GM06990 (cell line): Measurements from ENCODE around the gene FAM78A.

Source experiments
- DNase-seq: peaks from one replicate; pipeline ENCODE4 v3.0.0-alpha.2; 2011; ENCODE audit not compliant: insufficient read length; ENCODE audit errors: extremely low read depth
- H3K27me3 ChIP-seq: replicated peaks from 2 replicates; pipeline ENCODE4 v1.6.0; 2011; ENCODE audit warnings: low read length; ENCODE audit not compliant: control insufficient read depth, insufficient read depth
- H3K36me3 ChIP-seq: 2 replicates; pipeline ENCODE4 v1.5.1; 2011; ENCODE audit warnings: low read length; ENCODE audit not compliant: control insufficient read depth, insufficient read depth
- H3K4me3 ChIP-seq: replicated peaks from 2 replicates; pipeline ENCODE4 v1.5.1; 2011; ENCODE audit warnings: low read depth, mild to moderate bottlenecking, control low read depth, low read length
- CTCF ChIP-seq: IDR thresholded peaks from 2 replicates; pipeline ENCODE4 v1.5.1; 2011; ENCODE audit warnings: low read length, control low read depth, mild to moderate bottlenecking, inconsistent platforms; ENCODE audit not compliant: insufficient read depth, poor library complexity, severe bottlenecking

The FAM78A gene

GRCh38 chr9:131280660-131281059 lies 4.3 kb upstream of the FAM78A start:
- Histone ChIP-seq H3K27me3 (no peaks in the 10 kb centered on the region; the same call in none of the 2 replicates), H3K36me3 (no peaks in the 10 kb centered on the region), H3K4me3 (no peak overlapping the region)
- no peak for TF ChIP-seq CTCF
- no peak for DNase-seq

- DNase-seq, result no peak
Measured at GRCh38 chr9:131279863-131280570, 3.7 kb upstream of the FAM78A start.

GRCh38 chr9:131279196-131279862 lies 3.0 kb upstream of the FAM78A start:
- DNase-seq, result no peak
- Histone ChIP-seq H3K4me3 (no peak overlapping the region), H3K27me3 (no peaks in the 10 kb centered on the region; the same call in none of the 2 replicates), H3K36me3 (no peaks in the 10 kb centered on the region)
- no peak for TF ChIP-seq CTCF

More at GRCh38 chr9:131279863-131280570, 3.7 kb upstream of the FAM78A start:
- no peak for TF ChIP-seq CTCF
- Histone ChIP-seq H3K36me3 (no peaks in the 10 kb centered on the region), H3K27me3 (no peaks in the 10 kb centered on the region; the same call in none of the 2 replicates), H3K4me3 (no peak overlapping the region)

- TF ChIP-seq CTCF, result no peak
- Histone ChIP-seq H3K36me3 (no peaks in the 10 kb centered on the region), H3K4me3 (no peak overlapping the region), H3K27me3 (no peaks in the 10 kb centered on the region; the same call in none of the 2 replicates)
- DNase-seq, result no peak
Measured at GRCh38 chr9:131278702-131279111, 2.4 kb upstream of the FAM78A start.

- H3K4me3 ChIP-seq, result peak overlapping the region; percentile 75
- H3K36me3 ChIP-seq, result no peaks in the 10 kb centered on the region
- peak; percentile 66 for DNase-seq
- TF ChIP-seq CTCF, result no peak
- no peaks in the 10 kb centered on the region; the same call in none of the 2 replicates for H3K27me3 ChIP-seq
Measured at GRCh38 chr9:131277910-131278701, 1.8 kb upstream of the FAM78A start.
